SH-SY5Y (cell line): Measurements from ENCODE around the gene CHRNA4.

Source experiments
- GATA2 ChIP-seq: IDR thresholded peaks from 2 replicates; pipeline ENCODE4 v1.6.1; 2011; ENCODE audit warnings: mild to moderate bottlenecking, low read depth, low read length
- GATA3 ChIP-seq: IDR thresholded peaks from 2 replicates; pipeline ENCODE4 v1.6.1; 2011; ENCODE audit warnings: low read depth, mild to moderate bottlenecking, low read length, moderate library complexity

GRCh38 chr20:63334356-63334755, 26.8 kb downstream of the CHRNA4 start:
- TF ChIP-seq GATA3 (no peak), GATA2 (no peak)
